HG02840 (cell line): Measurements from ENCODE around the gene CAMKMT.
"Not testable (repeated sequence)": the region's sequence is repeated elsewhere in the genome, so short reads cannot be mapped to it uniquely, and the experiment has no call there.

Experiments
- ATAC-seq: cut with Tn5 transposase; IDR thresholded peaks from one replicate; pipeline ENCODE4 v1.9.1; 2021; ENCODE audit warnings: mild to moderate bottlenecking, moderate library complexity, moderate number of reproducible peaks; ENCODE audit not compliant: unreplicated experiment, low FRiP score

Gene CAMKMT

GRCh38 chr2:44495035-44495434 is 133.3 kb downstream of the CAMKMT start:
- no peak for ATAC-seq

- no peak for ATAC-seq
Observed at GRCh38 chr2:44495544-44495943, 133.8 kb downstream of the CAMKMT start.

- no peak for ATAC-seq
Observed at GRCh38 chr2:44496130-44496529, 134.4 kb downstream of the CAMKMT start.

- ATAC-seq, result no peak
Observed at GRCh38 chr2:44498551-44498950, 136.8 kb downstream of the CAMKMT start.

GRCh38 chr2:44505664-44506063 is 143.9 kb downstream of the CAMKMT start:
- not testable (repeated sequence) for ATAC-seq

- ATAC-seq, result no peak
Observed at GRCh38 chr2:44510246-44510645, 148.5 kb downstream of the CAMKMT start.

- no peak for ATAC-seq
Observed at GRCh38 chr2:44515416-44515815, 153.7 kb downstream of the CAMKMT start.

GRCh38 chr2:44519026-44519425 is 157.3 kb downstream of the CAMKMT start:
- ATAC-seq, result no peak

GRCh38 chr2:44522846-44523245 is 161.1 kb downstream of the CAMKMT start:
- no peak for ATAC-seq

GRCh38 chr2:44524347-44524926 is 162.7 kb downstream of the CAMKMT start:
- ATAC-seq, result no peak

GRCh38 chr2:44526352-44526751 is 164.6 kb downstream of the CAMKMT start:
- no peak for ATAC-seq

- ATAC-seq, result no peak
Observed at GRCh38 chr2:44528595-44528994, 166.8 kb downstream of the CAMKMT start.

GRCh38 chr2:44529448-44529847 is 167.7 kb downstream of the CAMKMT start:
- ATAC-seq, result no peak

GRCh38 chr2:44531289-44531688 is 169.5 kb downstream of the CAMKMT start:
- no peak for ATAC-seq

- no peak for ATAC-seq
Observed at GRCh38 chr2:44532031-44532430, 170.3 kb downstream of the CAMKMT start.

- no peak for ATAC-seq
Observed at GRCh38 chr2:44533508-44533907, 171.8 kb downstream of the CAMKMT start.

- no peak for ATAC-seq
Observed at GRCh38 chr2:44535376-44535775, 173.6 kb downstream of the CAMKMT start.

GRCh38 chr2:44537264-44537663 is 175.5 kb downstream of the CAMKMT start:
- no peak for ATAC-seq

- no peak for ATAC-seq
Observed at GRCh38 chr2:44542520-44542919, 180.8 kb downstream of the CAMKMT start.

- no peak for ATAC-seq
Observed at GRCh38 chr2:44543773-44544725, 182.3 kb downstream of the CAMKMT start.

- ATAC-seq, result no peak
Observed at GRCh38 chr2:44545005-44545404, 183.3 kb downstream of the CAMKMT start.
